Stimulated activated CD4-positive, alpha-beta T cell treated with anti-CD3 and anti-CD28 coated beads, Interleukin-2, amount 100 ng/mL, for 48 hours (primary cell): ENCODE data around the gene CALHM4.
"Not testable (repeated sequence)": the region's sequence is repeated elsewhere in the genome, so short reads cannot be mapped to it uniquely, and the experiment has no call there.

Source experiments
- DNase-seq, 2 donors: peaks; one replicate each; pipeline ENCODE4 v3.0.0-alpha.2; 2020

Gene CALHM4

GRCh38 chr6:116579143-116579542 lies 25.6 kb downstream of the CALHM4 start:
- no peak for DNase-seq

- no peak for DNase-seq
Observed at GRCh38 chr6:116580198-116580597, 26.6 kb downstream of the CALHM4 start.

GRCh38 chr6:116586276-116586675 lies 32.7 kb downstream of the CALHM4 start:
- DNase-seq = no peak

GRCh38 chr6:116586738-116587137 lies 33.2 kb downstream of the CALHM4 start:
- no peak for DNase-seq

- no peak for DNase-seq
Observed at GRCh38 chr6:116595247-116595646, 41.7 kb downstream of the CALHM4 start.

- DNase-seq = no peak
Observed at GRCh38 chr6:116596815-116597214, 43.3 kb downstream of the CALHM4 start.

GRCh38 chr6:116603916-116604315 lies 50.4 kb downstream of the CALHM4 start:
- not testable (repeated sequence) for DNase-seq

GRCh38 chr6:116604868-116605267 lies 51.3 kb downstream of the CALHM4 start:
- DNase-seq = not testable (repeated sequence)

GRCh38 chr6:116605935-116606334 lies 52.4 kb downstream of the CALHM4 start:
- no peak for DNase-seq
